GM23248 (cell line): Measurements from ENCODE around the gene INA. TPM values are rescaled to one million over a fixed set of nuclear protein-coding genes. Genes with fewer than 3 reads are reported as not detected.

Experiments used
- DNase-seq: peaks from one replicate; pipeline ENCODE4 v3.0.0-alpha.2; 2015
- H2AFZ ChIP-seq: fragments of 200-600 bp; sonication (generic); 2 replicates; pipeline ENCODE4 v1.6.1; 2016; ENCODE audit warnings: antibody characterized with exemption
- H3F3A ChIP-seq: fragments of 200-600 bp; sonication (generic); 2 replicates; pipeline ENCODE4 v1.6.1; 2016; ENCODE audit warnings: mild to moderate bottlenecking, antibody characterized with exemption, mixed run types; ENCODE audit not compliant: insufficient read depth
- H3K27ac ChIP-seq: fragments of 200-600 bp; sonication (generic); 2 replicates; pipeline ENCODE4 v1.5.1; 2016; ENCODE audit warnings: mild to moderate bottlenecking
- H3K27me3 ChIP-seq: fragments of 200-600 bp; sonication (generic); replicated peaks from 2 replicates; pipeline ENCODE4 v1.6.1; 2016; ENCODE audit warnings: mild to moderate bottlenecking; ENCODE audit not compliant: insufficient read depth
- H3K36me3 ChIP-seq: fragments of 200-600 bp; sonication (generic); 2 replicates; pipeline ENCODE4 v1.6.1; 2016; ENCODE audit warnings: low read depth, mild to moderate bottlenecking
- H3K4me1 ChIP-seq: fragments of 200-600 bp; sonication (generic); 2 replicates; pipeline ENCODE4 v1.6.1; 2016; ENCODE audit warnings: mild to moderate bottlenecking; ENCODE audit not compliant: insufficient read depth
- H3K4me2 ChIP-seq: fragments of 200-600 bp; sonication (generic); one replicate; pipeline ENCODE4 v1.6.1; 2016; ENCODE audit warnings: mild to moderate bottlenecking; ENCODE audit not compliant: unreplicated experiment
- H3K4me3 ChIP-seq: fragments of 200-600 bp; sonication (generic); 2 replicates; pipeline ENCODE4 v1.5.1; 2016; ENCODE audit warnings: mild to moderate bottlenecking
- H3K79me2 ChIP-seq: fragments of 200-600 bp; sonication (generic); 2 replicates; pipeline ENCODE4 v1.6.1; 2016; ENCODE audit warnings: mild to moderate bottlenecking; ENCODE audit not compliant: insufficient read depth
- H3K9ac ChIP-seq: fragments of 200-600 bp; sonication (generic); 2 replicates; pipeline ENCODE4 v1.6.1; 2016; ENCODE audit warnings: mild to moderate bottlenecking
- H3K9me2 ChIP-seq: fragments of 200-600 bp; sonication (generic); 2 replicates; pipeline ENCODE4 v1.6.1; 2016; ENCODE audit warnings: mixed run types, mild to moderate bottlenecking, moderate library complexity; ENCODE audit not compliant: insufficient read depth
- H3K9me3 ChIP-seq: fragments of 200-600 bp; sonication (generic); one replicate; pipeline ENCODE4 v1.6.1; 2017; ENCODE audit warnings: low read depth
- H4K20me1 ChIP-seq: fragments of 200-600 bp; sonication (generic); 2 replicates; pipeline ENCODE4 v1.6.0; 2016; ENCODE audit not compliant: insufficient read depth
- EZH2 ChIP-seq: fragments of 200-600 bp; sonication (generic); IDR thresholded peaks from 2 replicates; pipeline ENCODE4 v1.6.1; 2018; ENCODE audit warnings: antibody characterized with exemption, mild to moderate bottlenecking; ENCODE audit not compliant: insufficient read depth, poor library complexity, severe bottlenecking
- EZH2phosphoT487 ChIP-seq: fragments of 200-600 bp; sonication (generic); IDR thresholded peaks from 2 replicates; pipeline ENCODE4 v1.6.1; 2018; ENCODE audit warnings: antibody characterized with exemption, moderate library complexity, mild to moderate bottlenecking, low read depth; ENCODE audit not compliant: insufficient read depth
- WGBS, 2 experiments: methylation state at CpG; one replicate each; pipeline ENCODE4 v1.1.6; 2015 to 2017; ENCODE audit warnings: low lambda C conversion rate in 2 of 2, low coverage in 1 of 2; ENCODE audit errors: missing lambda C conversion rate in 2 of 2; 5-methylcytosine and 5-hydroxymethylcytosine counted together
- in situ Hi-C: fragments of 300-500 bp; cut with MboI; formaldehyde crosslinking; loops from 2 replicates; pipeline ENCODE4 v1.15.0; 2020
- polyA plus RNA-seq: library from polyadenylated mRNA; unstranded; fragments of >200 nt; fragmentation: Nextera tagmentation; extraction: Ambion mirVana; gene quantifications from 2 replicates; pipeline ENCODE4 v1.2.1, GENCODE V29; 2016
- total RNA-seq: library from RNA; depleted of rRNA; stranded (reverse); fragments of >200 nt; shearing (Covaris generic); gene quantifications from 2 replicates; pipeline ENCODE4 v1.2.3, GENCODE V29; 2014

The INA gene
- total and polyA plus RNA-seq, 2 experiments from 2014 or later, result 0.18 TPM; not detected in 1

GRCh38 chr10:103291588-103291987, 14.7 kb downstream of the INA start:
- Histone ChIP-seq H4K20me1 (no peaks in the 10 kb centered on the region), H3K27ac (no peak overlapping the region), H3K4me2 (no peak overlapping the region), H3K9me3 (no peaks in the 10 kb centered on the region), H3F3A (no peaks in the 10 kb centered on the region), H2AFZ (no peak overlapping the region), H3K4me3 (no peak overlapping the region), H3K27me3 (peaks cover 35% of the 10 kb centered on the region), H3K9ac (no peak overlapping the region), H3K79me2 (no peaks in the 10 kb centered on the region), H3K36me3 (no peaks in the 10 kb centered on the region), H3K9me2 (no peaks in the 10 kb centered on the region), H3K4me1 (peaks cover 7% of the 10 kb centered on the region)
- no peak for TF ChIP-seq EZH2
- no peak for TF ChIP-seq EZH2phosphoT487
- WGBS, 2 experiments, result 65 to 68% methylated on average over 4 of the region's 4 CpGs
- in situ Hi-C loops, result no loop called here
- DNase-seq, result no peak

GRCh38 chr10:103295374-103296015, 18.6 kb downstream of the INA start:
- TF ChIP-seq EZH2 (no peak), EZH2phosphoT487 (no peak)
- Histone ChIP-seq H3K4me3 (no peak overlapping the region), H3K36me3 (no peaks in the 10 kb centered on the region), H3F3A (no peaks in the 10 kb centered on the region), H3K9me2 (no peaks in the 10 kb centered on the region), H3K27ac (no peak overlapping the region), H4K20me1 (no peaks in the 10 kb centered on the region), H3K9me3 (no peaks in the 10 kb centered on the region), H3K4me1 (peaks cover 7% of the 10 kb centered on the region), H3K27me3 (0 out of 2 replicates have a peak, but pooled peaks cover under 1% of the 10 kb centered on the region), H3K79me2 (no peaks in the 10 kb centered on the region), H3K4me2 (no peak overlapping the region), H3K9ac (no peak overlapping the region), H2AFZ (no peak overlapping the region)
- peak; percentile 76 for DNase-seq
- 48 to 54% methylated on average over 2 of the region's 2 CpGs for WGBS, 2 experiments
- in situ Hi-C loops, result no loop called here

- no peak for DNase-seq
These were observed 30.7 kb downstream of the INA start for GRCh38 chr10:103307594-103307993.

GRCh38 chr10:103310197-103310596, 33.3 kb downstream of the INA start:
- H4K20me1 ChIP-seq, result no peaks in the 10 kb centered on the region
- in situ Hi-C loops, result no loop called here
- H3K27ac ChIP-seq, result no peak overlapping the region
- no peaks in the 10 kb centered on the region for H3K27me3 ChIP-seq
- no peak overlapping the region for H2AFZ ChIP-seq
- no peak for DNase-seq
- no peak overlapping the region for H3K4me3 ChIP-seq
- WGBS, 2 experiments, result 90 to 100% methylated on average over 1 of the region's 1 CpG
- H3K9me2 ChIP-seq, result no peaks in the 10 kb centered on the region
- H3K79me2 ChIP-seq, result no peaks in the 10 kb centered on the region
- H3K36me3 ChIP-seq, result peaks cover 6% of the 10 kb centered on the region; the same call in 1 of the 2 replicates
- H3K9ac ChIP-seq, result no peak overlapping the region
- no peak overlapping the region for H3K4me2 ChIP-seq
- H3F3A ChIP-seq, result no peaks in the 10 kb centered on the region
- TF ChIP-seq EZH2 (no peak), EZH2phosphoT487 (no peak)
- no peaks in the 10 kb centered on the region for H3K4me1 ChIP-seq
- H3K9me3 ChIP-seq, result no peaks in the 10 kb centered on the region

More at GRCh38 chr10:103307594-103307993, 30.7 kb downstream of the INA start:
- no peaks in the 10 kb centered on the region; the same call in 1 of the 2 replicates for H3K36me3 ChIP-seq
- H4K20me1 ChIP-seq, result no peaks in the 10 kb centered on the region
- 88 to 91% methylated on average over 5 of the region's 5 CpGs for WGBS, 2 experiments
- in situ Hi-C loops, result no loop called here
- no peak for TF ChIP-seq EZH2phosphoT487
- TF ChIP-seq EZH2, result no peak
- H2AFZ ChIP-seq, result no peak overlapping the region
- H3K27me3 ChIP-seq, result no peaks in the 10 kb centered on the region
- no peak overlapping the region for H3K4me2 ChIP-seq
- no peak overlapping the region for H3K9ac ChIP-seq
- no peaks in the 10 kb centered on the region for H3F3A ChIP-seq
- no peaks in the 10 kb centered on the region for H3K9me2 ChIP-seq
- H3K4me3 ChIP-seq, result no peak overlapping the region
- no peaks in the 10 kb centered on the region for H3K79me2 ChIP-seq
- no peaks in the 10 kb centered on the region for H3K4me1 ChIP-seq
- no peak overlapping the region for H3K27ac ChIP-seq
- H3K9me3 ChIP-seq, result no peaks in the 10 kb centered on the region

- Histone ChIP-seq H3K9me3 (no peaks in the 10 kb centered on the region), H3K4me3 (no peak overlapping the region), H3K4me1 (no peaks in the 10 kb centered on the region), H3K9me2 (no peaks in the 10 kb centered on the region), H4K20me1 (no peaks in the 10 kb centered on the region), H3K36me3 (peaks cover 28% of the 10 kb centered on the region; the same call in 1 of the 2 replicates), H2AFZ (no peak overlapping the region), H3K27ac (no peak overlapping the region), H3K9ac (no peak overlapping the region), H3K79me2 (no peaks in the 10 kb centered on the region), H3K4me2 (no peak overlapping the region), H3F3A (no peaks in the 10 kb centered on the region), H3K27me3 (no peaks in the 10 kb centered on the region)
- in situ Hi-C loops, result no loop called here
- DNase-seq, result no peak
- TF ChIP-seq EZH2phosphoT487, result no peak
- no peak for TF ChIP-seq EZH2
These were observed 39.1 kb downstream of the INA start for GRCh38 chr10:103316087-103316486.
